ENCODE results near the gene MADD.

DNA sequence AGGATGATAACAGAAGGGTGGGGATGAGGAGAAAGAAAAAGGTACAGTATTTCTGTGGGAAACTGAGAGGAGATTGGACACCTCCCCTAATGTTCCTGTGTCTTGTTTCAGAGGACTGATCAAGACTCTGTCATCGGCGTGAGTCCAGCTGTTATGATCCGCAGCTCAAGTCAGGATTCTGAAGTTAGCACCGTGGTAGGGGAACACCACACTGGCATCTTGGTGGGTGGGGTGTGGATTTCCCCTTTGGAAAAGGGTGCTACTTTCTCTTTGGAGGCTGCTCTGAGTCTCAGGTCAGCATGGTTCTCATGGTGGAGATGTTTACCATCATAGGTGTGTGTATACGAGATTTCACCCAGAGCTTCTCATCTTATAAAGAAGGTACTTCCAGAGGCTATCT, 25.5 kb downstream of the MADD start:
- TF ChIP-seq, protein P1, sequence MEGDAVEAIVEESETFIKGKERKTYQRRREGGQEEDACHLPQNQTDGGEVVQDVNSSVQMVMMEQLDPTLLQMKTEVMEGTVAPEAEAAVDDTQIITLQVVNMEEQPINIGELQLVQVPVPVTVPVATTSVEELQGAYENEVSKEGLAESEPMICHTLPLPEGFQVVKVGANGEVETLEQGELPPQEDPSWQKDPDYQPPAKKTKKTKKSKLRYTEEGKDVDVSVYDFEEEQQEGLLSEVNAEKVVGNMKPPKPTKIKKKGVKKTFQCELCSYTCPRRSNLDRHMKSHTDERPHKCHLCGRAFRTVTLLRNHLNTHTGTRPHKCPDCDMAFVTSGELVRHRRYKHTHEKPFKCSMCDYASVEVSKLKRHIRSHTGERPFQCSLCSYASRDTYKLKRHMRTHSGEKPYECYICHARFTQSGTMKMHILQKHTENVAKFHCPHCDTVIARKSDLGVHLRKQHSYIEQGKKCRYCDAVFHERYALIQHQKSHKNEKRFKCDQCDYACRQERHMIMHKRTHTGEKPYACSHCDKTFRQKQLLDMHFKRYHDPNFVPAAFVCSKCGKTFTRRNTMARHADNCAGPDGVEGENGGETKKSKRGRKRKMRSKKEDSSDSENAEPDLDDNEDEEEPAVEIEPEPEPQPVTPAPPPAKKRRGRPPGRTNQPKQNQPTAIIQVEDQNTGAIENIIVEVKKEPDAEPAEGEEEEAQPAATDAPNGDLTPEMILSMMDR (IDR thresholded peaks at IDR 0.05) = no peak
- TF ChIP-seq POLR2A (IDR thresholded peaks at IDR 0.05) = no peak

Data from thyroid gland (tissue), 4 donors.